ENCODE measurements around the gene SLC12A6. TPM values are rescaled to one million over a fixed set of nuclear protein-coding genes. Genes with fewer than 3 reads are reported as not detected.

Gene SLC12A6
- total RNA-seq, 1 donor from 2014 or later: 25.7 TPM

GRCh38 chr15:34216527-34217270, 120.9 kb downstream of the SLC12A6 start:
- TF ChIP-seq CTCF (IDR thresholded peaks at IDR 0.05; ENCODE audit: borderline replicate concordance): no peak
- intact Hi-C loops (cut with micrococcal nuclease): no loop called here
- no peaks in the 10 kb centered on the region for H3K4me1 ChIP-seq
- H3K4me3 ChIP-seq: no peak overlapping the region
- H3K27ac ChIP-seq (replicated peaks): no peak overlapping the region
- no peaks in the 10 kb centered on the region for H3K27me3 ChIP-seq (ENCODE audit: low read depth)
- H3K36me3 ChIP-seq: no peaks in the 10 kb centered on the region
- H3K9me3 ChIP-seq (replicated peaks): no peaks in the 10 kb centered on the region
- DNase-seq: no peak

- H3K9me3 ChIP-seq (replicated peaks): no peaks in the 10 kb centered on the region
- no peak overlapping the region for H3K27ac ChIP-seq (replicated peaks)
- no peak for DNase-seq
- intact Hi-C loops (cut with micrococcal nuclease): loop anchor here (5.0 kb wide), 1 partner anchor 152 kb away; no protein-coding TSS in a partner anchor
- peaks cover 4% of the 10 kb centered on the region for H3K4me1 ChIP-seq
- TF ChIP-seq CTCF (IDR thresholded peaks at IDR 0.05; ENCODE audit: borderline replicate concordance): no peak
- H3K27me3 ChIP-seq (ENCODE audit: low read depth): no peaks in the 10 kb centered on the region
- no peaks in the 10 kb centered on the region for H3K36me3 ChIP-seq
- no peak overlapping the region for H3K4me3 ChIP-seq
Observed at GRCh38 chr15:34214135-34214534, 123.4 kb downstream of the SLC12A6 start.

GRCh38 chr15:34213690-34214089, 123.9 kb downstream of the SLC12A6 start:
- no peaks in the 10 kb centered on the region for H3K27me3 ChIP-seq (ENCODE audit: low read depth)
- no peak for TF ChIP-seq CTCF (IDR thresholded peaks at IDR 0.05; ENCODE audit: borderline replicate concordance)
- peaks cover 8% of the 10 kb centered on the region for H3K4me1 ChIP-seq
- H3K4me3 ChIP-seq: no peak overlapping the region
- intact Hi-C loops (cut with micrococcal nuclease): loop anchor here (5.0 kb wide), 1 partner anchor 151 kb away; no protein-coding TSS in a partner anchor
- no peak for DNase-seq
- no peak overlapping the region for H3K27ac ChIP-seq (replicated peaks)
- H3K9me3 ChIP-seq (replicated peaks): no peaks in the 10 kb centered on the region
- no peaks in the 10 kb centered on the region for H3K36me3 ChIP-seq

- peak; percentile 95 for TF ChIP-seq CTCF (IDR thresholded peaks at IDR 0.05; ENCODE audit: borderline replicate concordance)
- Histone ChIP-seq H3K27ac (replicated peaks) (peak within 1 kb of the TSS; percentile 90), H3K4me1 (peaks cover 21% of the 10 kb centered on the region), H3K4me3 (peak within 1 kb of the TSS; percentile 79), H3K9me3 (replicated peaks) (no peaks in the 10 kb centered on the region), H3K36me3 (no peaks in the 10 kb centered on the region), H3K27me3 (ENCODE audit: low read depth) (no peaks in the 10 kb centered on the region)
- DNase-seq: peak; percentile 96
- intact Hi-C loops (cut with micrococcal nuclease): loop anchor here (5.0 kb wide), 1 partner anchor 147 kb away; no protein-coding TSS in a partner anchor
Observed at GRCh38 chr15:34209421-34210282, 127.9 kb downstream of the SLC12A6 start, which contains the start of gene KATNBL1. KATNBL1 (minus strand) TSS chr15:34210096; CDS start chr15:34163676, 46,420 bp downstream.

- TF ChIP-seq CTCF (IDR thresholded peaks at IDR 0.05; ENCODE audit: borderline replicate concordance): no peak
- H3K4me1 ChIP-seq: peaks cover 21% of the 10 kb centered on the region
- H3K9me3 ChIP-seq (replicated peaks): no peaks in the 10 kb centered on the region
- H3K27ac ChIP-seq (replicated peaks): no peak overlapping the region
- H3K4me3 ChIP-seq: no peak overlapping the region
- no peaks in the 10 kb centered on the region for H3K36me3 ChIP-seq
- no peaks in the 10 kb centered on the region for H3K27me3 ChIP-seq (ENCODE audit: low read depth)
- intact Hi-C loops (cut with micrococcal nuclease): no loop called here
- no peak for DNase-seq
Observed at GRCh38 chr15:34206011-34206410, 131.6 kb downstream of the SLC12A6 start.

Data from left ventricle myocardium inferior (tissue), 1 donor.